Left hindlimb (tissue), 1 donor: ENCODE measurements around the gene SRSF7.
"Not testable (repeated sequence)": the region's sequence is repeated elsewhere in the genome, so short reads cannot be mapped to it uniquely, and the experiment has no call there.

Source experiments
- DNase-seq: peaks from one replicate; pipeline ENCODE4 v3.0.0-alpha.2; 2018

SRSF7 gene

GRCh38 chr2:38731090-38731489, 20.1 kb downstream of the SRSF7 start:
- no peak for DNase-seq

GRCh38 chr2:38728694-38729093, 22.5 kb downstream of the SRSF7 start:
- DNase-seq: no peak

- DNase-seq: no peak
Measured at GRCh38 chr2:38727661-38728060, 23.5 kb downstream of the SRSF7 start.

- no peak for DNase-seq
Measured at GRCh38 chr2:38723173-38723572, 28.0 kb downstream of the SRSF7 start.

GRCh38 chr2:38722271-38723061, 28.7 kb downstream of the SRSF7 start:
- no peak for DNase-seq

GRCh38 chr2:38720613-38721241, 30.4 kb downstream of the SRSF7 start:
- DNase-seq: peak; percentile 85

GRCh38 chr2:38719706-38720105, 31.5 kb downstream of the SRSF7 start:
- no peak for DNase-seq

- no peak for DNase-seq
Measured at GRCh38 chr2:38718601-38719000, 32.6 kb downstream of the SRSF7 start.

GRCh38 chr2:38716185-38716584, 35.0 kb downstream of the SRSF7 start:
- DNase-seq: no peak

- DNase-seq: not testable (repeated sequence)
Measured at GRCh38 chr2:38714941-38715340, 36.2 kb downstream of the SRSF7 start.

- no peak for DNase-seq
Measured at GRCh38 chr2:38713338-38713737, 37.8 kb downstream of the SRSF7 start.

GRCh38 chr2:38712871-38713270, 38.3 kb downstream of the SRSF7 start:
- no peak for DNase-seq

- DNase-seq: no peak
Measured at GRCh38 chr2:38712413-38712812, 38.7 kb downstream of the SRSF7 start.

GRCh38 chr2:38711558-38711957, 39.6 kb downstream of the SRSF7 start:
- no peak for DNase-seq

GRCh38 chr2:38709567-38710194, 41.5 kb downstream of the SRSF7 start:
- DNase-seq: no peak

- no peak for DNase-seq
Measured at GRCh38 chr2:38708900-38709566, 42.1 kb downstream of the SRSF7 start.

GRCh38 chr2:38708491-38708890, 42.7 kb downstream of the SRSF7 start:
- DNase-seq: not testable (repeated sequence)

GRCh38 chr2:38706846-38707345, 44.3 kb downstream of the SRSF7 start:
- DNase-seq: no peak

- no peak for DNase-seq
Measured at GRCh38 chr2:38704664-38705063, 46.5 kb downstream of the SRSF7 start.

- DNase-seq: not testable (repeated sequence)
Measured at GRCh38 chr2:38703336-38703735, 47.8 kb downstream of the SRSF7 start.

- DNase-seq: no peak
Measured at GRCh38 chr2:38702413-38702812, 48.7 kb downstream of the SRSF7 start.

GRCh38 chr2:38701542-38701941, 49.6 kb downstream of the SRSF7 start:
- DNase-seq: no peak

GRCh38 chr2:38700881-38701458, 50.2 kb downstream of the SRSF7 start:
- no peak for DNase-seq
